HG03064 (cell line): ENCODE data around the gene CDH4.
"Not testable (repeated sequence)": the region's sequence is repeated elsewhere in the genome, so short reads cannot be mapped to it uniquely, and the experiment has no call there.

Experiments used
- ATAC-seq: cut with Tn5 transposase; IDR thresholded peaks from one replicate; pipeline ENCODE4 v1.9.1; 2021; ENCODE audit warnings: low read depth; ENCODE audit not compliant: unreplicated experiment

Gene CDH4

DNA sequence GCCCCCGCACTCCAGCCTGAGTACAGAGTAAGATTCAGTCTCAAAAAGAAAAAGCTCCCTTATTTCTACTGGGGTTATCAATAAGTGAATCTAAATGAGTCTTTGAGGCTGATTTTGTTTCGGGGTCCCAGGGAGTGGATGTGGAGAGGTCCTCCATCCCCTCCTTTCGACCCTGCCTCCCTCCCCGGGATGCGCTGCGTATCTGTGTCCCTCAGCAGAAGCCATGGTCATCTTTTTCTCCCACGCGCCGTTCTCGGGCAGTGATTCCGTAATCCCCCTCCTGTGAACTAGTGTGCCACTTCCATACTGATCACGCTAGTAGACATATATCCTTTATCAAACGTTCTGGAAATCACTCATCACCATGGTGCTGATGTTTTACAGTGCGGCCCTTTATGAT lies 152.9 kb downstream of the CDH4 start:
- ATAC-seq, result no peak

DNA sequence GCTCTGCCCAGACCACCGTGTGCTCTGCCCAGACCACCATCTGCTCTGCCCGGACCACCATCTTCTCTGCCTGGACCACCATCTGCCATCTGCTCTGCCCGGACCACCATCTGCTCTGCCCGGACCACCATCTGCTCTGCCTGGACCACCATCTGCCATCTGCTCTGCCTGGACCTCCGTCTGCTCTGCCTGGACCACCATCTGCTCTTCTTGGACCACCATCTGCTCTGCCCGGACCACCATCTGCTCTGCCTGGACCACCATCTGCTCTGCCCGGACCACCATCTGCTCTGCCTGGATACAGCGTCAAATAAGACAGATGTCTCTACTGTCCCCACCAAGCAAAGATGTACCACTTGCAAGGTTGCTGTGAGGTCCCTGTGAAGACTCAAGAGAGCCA lies 154.7 kb downstream of the CDH4 start:
- not testable (repeated sequence) for ATAC-seq

DNA sequence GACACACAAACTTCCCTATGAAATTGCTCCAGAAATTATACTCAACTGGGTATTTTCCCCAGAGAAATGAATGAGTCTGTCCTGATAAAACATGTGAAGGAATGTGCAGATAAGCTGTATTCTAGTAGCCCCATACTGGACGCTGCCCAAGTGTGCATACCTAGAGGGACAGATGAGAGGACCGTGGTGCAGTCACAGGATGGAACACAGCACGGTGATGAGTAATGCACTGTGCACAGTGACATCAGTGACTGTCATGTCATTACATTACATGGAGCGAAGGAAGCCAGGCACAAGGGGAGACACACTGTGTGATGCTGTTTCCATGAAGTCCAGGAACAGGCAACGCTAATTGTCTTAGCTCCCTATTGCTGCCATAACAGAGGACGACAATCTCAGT lies 155.5 kb downstream of the CDH4 start:
- no peak for ATAC-seq

DNA sequence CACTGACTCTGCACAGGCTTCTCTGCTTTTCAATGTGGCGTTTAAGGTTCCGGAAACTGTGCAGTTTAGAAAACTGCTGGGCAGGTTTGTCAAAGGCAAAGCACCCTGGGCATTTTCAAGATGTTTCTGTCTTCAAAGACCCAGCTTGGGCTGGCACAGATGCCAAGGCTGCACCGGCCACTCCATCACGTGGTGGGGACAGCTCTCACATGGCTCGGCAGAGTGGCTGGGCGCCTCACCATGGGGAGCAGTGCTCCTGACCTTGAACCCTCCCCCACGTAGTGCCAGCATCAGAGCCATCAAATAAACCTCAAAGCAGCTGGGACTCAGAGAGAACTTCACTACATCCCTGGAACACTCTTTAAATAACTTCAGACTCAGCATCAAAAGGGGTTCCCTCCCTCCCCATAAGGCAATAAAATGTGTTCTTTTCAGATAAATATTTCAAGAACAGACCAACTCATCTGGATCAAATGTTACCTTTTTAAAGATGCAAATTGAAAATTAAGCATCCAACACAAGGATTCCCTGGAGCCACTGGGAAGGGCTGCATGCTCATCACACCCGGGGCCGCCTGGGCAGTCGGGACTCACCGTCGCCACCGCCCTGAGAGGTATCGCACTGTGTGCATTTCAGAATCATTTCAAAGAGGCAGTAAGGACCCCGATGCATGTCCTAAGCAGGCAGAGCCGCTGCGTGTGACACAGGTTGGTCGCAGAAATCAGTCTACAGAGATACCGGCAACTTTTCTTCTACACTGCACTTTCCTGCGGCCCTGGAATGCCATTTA lies 157.1 kb downstream of the CDH4 start:
- no peak for ATAC-seq

DNA sequence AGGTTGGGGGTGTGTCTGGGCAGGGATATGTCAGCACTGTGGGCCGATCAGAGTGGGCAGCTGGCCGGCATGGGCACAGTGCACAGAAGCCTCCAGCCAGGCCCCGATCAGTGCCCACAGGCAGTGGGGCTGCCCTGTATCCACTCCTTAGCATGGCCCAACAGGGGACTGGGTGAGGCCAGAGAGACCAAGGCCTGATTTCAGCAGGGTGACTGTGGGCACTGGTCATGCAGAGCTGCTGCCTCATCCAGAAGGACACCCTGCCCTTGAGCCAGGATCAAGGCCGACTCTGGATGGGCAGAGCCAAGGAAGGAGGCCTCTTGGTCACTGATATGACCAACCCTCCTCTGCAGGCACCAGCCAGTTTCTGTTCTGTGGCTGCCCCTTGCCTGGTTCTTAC lies 159.7 kb downstream of the CDH4 start:
- ATAC-seq, result no peak

DNA sequence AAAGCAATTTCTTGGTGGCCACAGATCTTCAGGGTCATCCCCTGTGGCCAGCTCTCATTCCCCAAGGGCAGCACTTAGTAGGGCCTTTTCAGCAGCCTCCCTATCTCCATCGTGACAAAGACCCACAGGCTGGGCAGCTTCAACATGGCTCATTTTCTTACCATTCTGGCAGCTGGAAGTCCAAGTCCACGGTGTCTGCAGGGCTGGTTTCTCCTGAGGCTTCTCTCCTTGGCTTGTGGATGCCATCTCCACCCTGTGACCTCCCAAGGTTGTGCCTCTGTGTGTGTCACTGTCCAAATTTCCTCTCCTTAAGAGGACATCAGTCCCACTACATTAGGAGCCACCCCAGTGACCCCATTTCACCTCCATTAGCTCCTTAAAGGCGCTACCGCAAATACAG lies 161.7 kb downstream of the CDH4 start:
- no peak for ATAC-seq

DNA sequence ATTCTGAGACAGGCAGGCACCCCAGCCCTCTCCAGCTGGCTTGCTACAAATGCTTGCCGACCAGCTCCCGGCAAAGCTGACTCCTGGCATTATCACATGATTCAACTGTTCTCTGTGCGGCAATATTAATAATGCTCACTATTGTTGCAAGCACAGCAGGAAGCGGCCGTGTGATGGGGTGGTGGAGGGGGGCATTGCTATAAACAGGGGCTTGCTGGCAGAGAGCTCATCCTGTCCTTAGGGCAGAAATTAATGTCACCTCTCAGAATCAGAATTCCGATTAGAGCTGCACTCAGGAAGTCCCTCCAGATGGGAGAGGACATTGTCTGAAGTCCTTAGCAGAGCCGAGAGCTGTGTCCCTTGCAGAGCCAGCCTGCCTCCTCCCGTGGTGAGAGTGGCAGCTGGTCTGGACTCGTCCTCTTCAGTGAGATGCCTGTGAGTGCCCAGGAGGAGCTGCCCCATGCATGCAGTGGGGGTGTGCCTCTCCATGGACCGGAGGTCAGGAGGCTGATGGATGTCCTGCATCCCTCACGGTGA lies 162.5 kb downstream of the CDH4 start:
- no peak for ATAC-seq

DNA sequence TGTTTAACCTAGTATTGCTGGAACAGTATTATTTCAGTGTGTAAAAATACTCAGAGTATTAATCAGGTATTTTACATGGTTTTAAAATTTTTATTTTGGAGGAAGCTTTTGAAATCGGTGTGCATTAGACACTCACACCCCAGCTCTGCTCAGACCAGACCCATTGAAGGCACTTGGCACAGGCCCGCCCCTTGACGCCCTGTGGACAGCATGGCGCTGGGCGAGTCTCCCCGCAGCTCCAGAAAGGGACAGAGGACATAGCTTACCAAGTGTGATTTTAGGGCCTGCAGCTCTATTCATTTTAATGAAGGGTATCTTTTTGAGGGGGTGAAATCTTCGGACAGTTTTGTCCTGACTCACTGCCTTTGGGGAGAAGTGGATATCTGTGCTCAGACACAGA lies 164.5 kb downstream of the CDH4 start:
- no peak for ATAC-seq

DNA sequence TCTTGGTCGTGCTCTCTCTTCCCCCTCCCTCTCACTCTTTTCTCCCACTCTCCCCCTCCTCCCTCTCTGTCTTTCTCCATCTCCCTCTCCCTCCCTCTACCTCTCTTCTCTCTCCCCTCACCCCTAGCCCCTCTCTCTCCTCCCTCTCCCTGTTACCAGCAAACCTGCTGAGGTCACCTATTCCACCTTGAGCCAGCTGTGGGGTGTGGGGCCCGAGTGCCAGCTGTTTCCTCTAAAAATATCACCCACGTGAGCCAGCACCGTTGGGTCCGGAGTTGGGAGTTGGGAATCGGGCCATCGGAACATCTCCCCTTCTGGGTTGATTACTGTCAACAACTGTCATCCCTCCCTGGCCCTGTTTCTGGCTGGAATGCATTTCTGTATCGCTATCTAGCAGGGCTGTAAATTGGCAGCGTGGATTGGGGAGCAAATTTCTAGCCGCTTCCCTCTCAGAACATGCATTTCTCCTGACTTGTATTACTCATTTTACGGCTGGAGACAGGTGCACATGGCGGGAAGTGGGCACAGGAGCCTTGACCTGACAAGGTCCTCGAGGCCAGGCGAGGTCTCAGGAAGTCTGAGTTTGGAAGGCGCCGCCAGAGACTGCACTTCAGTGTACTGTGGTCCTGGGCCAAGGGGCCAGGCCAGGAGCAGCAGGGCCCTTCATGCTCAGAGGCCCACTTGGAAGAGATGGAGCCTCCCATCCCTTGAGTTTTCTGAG lies 165.3 kb downstream of the CDH4 start:
- ATAC-seq, result no peak

DNA sequence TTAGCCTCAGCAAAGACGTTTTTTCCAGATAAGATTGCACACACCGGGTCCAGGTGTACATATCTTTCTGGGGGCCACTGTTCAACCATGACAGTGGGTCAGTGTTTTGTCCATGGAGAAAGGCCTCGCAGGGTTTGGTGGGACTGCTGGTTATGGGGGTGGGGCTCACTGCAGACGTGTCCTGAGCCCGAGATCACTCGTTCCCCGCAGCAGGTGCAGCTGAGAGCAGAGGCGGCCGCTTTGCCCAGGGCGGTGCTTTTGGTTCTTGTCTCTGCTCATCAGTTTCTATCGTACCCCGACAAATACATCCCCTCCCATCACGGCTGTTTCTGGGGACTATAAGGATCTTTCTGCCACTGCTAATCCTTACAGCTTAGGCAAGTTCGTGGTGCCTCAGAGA lies 166.9 kb downstream of the CDH4 start:
- no peak for ATAC-seq

DNA sequence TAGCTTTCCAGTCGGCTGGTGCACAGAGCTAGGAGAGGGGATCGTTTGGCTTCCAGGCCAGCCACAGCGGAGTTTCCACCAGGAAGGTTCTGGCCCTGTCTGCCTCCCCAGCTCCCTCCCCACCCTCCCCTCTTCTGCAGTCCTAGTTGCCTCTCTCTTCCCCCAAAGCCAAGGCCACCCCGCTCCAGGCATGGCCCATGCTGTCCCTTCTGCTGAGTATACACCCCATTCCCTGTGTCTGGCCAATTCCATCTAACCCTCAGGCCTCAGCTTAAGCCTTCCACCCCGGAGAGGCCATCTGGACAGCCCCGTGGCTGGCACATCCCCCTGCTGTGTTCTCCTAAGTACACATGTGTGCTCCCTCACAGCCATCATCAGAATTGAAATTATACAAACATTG lies 167.4 kb downstream of the CDH4 start:
- ATAC-seq, result no peak

DNA sequence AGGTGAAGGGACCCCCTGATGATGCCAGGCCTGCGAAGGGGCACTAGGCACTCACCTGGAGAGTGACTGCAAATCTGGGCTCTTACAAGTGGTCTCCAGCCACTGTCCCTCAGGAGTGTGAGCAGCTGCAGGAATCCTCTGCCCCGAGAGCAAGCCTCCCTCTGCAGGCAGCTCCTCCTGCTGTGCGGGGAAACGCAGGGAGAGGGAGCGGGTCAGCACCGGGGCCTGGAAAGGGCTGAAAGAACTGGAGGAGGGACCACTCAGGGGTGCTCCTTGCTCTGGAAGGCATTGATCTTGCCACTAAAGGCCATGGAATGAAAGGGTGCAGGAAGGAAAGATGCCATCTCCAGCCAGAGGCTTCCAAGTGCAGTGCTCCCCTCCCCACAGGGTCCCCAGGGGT lies 168.0 kb downstream of the CDH4 start:
- ATAC-seq, result no peak

DNA sequence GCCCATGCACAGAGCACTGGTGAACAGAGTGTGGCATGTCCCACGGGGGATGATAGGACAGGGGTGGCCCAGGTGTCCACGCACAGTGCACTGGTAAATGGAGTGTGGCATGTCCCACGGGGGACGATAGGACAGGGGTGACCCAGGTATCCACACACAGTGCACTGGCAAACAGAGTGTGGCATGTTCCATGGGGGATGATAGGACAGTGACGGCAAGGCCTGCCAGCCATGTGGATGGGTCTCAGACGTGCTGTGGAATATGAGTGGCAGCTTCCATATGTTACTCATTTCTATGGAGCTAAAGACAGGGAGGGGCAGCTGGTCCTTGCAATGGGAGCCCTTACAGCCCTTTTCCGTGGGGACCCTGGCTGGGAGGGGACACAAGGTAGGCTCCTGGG lies 168.7 kb downstream of the CDH4 start:
- no peak for ATAC-seq

DNA sequence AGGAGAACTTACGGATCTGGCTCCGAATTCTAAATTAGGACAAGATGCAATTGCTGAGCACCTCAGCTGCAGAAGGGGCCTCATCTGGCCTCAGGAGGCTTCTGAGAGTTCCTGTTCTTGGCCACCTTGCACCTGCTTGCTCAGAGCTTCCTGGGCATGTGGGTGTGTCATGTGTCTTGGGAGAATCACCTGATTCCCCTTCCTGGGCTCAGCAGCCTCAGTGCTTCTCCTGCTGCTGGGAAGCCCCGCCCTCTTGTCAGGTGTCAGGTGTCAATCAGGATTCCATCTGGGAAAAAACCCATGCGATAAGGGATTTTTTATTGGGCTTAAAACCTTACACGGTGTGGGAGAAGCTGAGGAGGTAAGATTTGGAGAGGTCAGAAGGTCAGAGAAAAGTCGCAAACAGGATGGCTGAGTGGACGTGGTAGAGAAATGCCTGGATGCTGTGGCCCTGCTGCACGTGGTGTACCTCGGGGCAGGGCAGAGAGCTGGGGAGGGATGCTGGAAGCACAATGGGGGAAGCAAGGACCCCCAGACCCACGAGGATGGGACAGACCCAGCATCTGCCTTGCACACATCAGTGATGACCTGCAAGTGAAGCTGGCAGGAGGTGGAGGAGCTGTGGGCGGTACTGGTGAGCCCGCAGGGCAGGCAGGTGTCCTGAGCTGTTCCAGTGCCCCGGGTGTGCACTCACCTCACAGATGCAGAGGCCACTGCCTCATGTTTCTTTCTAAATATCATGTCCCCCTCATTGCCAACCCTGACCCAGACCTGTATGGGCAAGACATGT lies 170.8 kb downstream of the CDH4 start:
- ATAC-seq, result no peak

DNA sequence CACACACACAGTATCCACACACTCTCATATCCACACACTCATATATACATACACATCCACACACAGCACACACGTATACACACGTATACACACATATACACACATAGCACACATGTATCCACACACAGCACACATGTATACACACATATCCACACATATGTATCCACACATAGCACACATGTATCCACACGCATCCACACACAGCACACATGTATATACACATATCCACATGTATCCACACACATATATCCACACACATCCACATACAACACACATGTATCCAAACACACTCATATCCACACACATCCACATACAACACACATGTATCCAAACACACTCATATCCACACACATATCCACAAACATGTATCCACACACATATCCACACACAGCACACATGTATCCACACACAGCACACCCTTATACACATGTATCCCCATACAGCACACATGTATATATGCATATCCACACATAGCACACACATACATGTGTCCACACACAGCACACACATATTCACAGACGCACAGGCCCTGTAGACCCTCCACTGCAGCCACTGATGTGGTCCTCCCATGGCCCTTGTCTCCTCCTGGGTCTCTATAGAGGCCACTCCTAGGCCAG lies 172.1 kb downstream of the CDH4 start:
- ATAC-seq, result no peak

DNA sequence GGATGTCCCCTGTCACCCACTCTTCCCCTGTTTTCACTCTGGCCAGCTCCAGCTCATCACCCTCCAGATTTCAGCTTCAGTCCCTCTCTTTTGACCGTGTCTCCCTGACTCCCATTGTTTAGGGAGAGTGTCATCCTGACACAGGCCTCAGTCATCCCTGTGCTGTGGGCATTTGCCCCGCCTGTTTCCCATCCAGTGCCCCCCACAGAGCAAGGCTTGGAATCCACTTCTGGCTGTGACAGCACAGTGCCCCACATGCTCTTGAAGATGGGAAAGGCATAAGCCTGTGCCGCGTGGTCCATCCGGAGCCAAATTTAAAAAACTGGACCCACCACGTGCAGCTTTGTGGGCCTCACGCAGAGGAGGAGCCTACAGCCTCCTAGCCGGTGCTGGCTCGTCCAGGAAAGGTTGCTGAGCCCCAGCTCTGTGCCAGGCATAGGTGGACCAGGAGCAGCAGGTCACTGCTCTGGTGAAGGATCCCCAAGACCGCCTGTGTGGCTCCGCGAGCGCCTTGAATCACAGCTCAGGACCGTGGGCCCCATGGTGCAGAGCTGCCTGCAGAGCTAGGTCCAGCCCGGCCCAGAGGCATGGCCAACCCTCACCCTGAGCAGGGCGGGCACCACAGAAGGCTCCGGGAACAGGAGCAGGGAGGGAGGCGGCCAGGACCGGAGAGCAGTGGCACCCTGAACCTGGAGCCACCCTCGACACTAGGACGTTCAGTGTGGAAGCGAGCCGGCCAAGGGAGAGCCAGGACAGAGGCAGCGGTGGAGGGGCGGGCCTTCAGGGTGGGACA lies 172.8 kb downstream of the CDH4 start:
- ATAC-seq, result no peak

DNA sequence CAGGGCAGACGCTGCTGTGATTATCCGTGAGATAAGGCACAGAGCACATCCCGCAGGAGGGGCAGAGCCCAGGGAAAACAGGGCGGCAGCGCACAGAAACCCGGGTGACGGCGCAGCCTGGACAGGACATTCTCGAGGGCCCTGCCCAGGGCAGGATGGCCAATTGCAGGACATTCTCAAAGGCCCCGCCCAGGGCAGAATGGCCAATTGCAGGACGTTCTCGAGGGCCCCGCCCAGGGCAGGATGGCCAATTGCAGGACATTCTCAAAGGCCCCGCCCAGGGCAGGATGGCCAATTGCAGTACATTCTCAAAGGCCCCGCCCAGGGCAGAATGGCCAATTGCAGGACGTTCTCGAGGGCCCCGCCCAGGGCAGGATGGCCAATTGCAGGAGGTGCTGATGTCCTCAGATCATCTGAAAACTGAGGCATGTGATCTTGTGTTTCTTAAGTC lies 173.5 kb downstream of the CDH4 start:
- not testable (repeated sequence) for ATAC-seq

DNA sequence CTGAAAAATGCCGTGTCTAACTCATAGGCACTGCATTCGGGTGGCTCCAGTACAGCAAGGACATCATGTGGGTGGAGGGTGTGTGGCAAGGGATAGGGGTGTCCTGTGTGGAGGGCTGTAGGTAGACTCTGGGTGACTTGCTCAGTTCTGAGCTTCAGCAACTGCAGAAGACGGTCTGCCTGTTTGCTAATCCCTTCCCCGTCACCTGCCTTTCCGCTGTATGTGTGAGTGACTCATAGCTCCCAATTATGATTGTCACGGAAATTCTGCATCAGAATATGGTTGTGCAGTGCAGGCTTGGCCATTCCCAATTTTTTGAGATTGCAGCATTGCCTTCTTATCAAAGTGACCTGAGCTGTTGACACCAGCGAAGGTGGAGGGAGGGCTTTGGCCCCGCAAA lies 174.3 kb downstream of the CDH4 start:
- ATAC-seq, result no peak

DNA sequence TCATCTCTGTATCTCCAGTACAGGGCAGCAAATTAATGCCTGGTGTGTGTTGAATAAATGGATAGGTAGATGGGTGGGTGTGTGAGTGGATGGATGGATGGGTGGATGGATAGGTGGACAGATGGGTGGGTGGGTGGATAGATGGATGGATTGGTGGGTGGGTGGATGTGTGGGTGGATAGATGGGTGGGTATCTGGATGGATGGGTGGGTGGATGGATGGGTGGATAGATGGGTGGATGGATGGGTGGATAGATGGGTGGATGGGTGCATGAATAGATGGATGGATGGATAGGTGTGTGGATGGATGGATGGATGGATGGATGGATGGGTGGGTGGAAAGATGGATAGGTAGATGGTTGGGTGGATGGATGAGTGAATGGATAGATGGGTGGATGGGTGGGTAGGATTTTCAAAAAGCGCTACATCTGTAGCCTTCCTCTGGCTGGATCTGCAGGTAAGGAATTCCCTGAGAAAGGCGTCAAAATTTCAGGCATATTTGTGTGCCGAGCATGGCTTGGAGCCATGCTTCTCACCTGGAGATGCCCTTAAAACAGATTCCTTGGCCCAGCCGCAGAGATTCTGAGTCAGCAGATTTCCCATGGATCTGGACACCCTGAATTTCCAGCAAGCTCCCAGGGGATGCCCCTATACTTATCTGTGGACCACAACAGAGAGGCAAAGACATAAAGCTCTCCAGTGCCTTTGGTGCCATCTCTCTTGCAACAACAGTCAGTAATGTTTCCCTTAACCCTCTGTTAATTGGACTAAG lies 177.6 kb downstream of the CDH4 start:
- ATAC-seq, result no peak
